Sigmoid colon (tissue), 7 donors: ENCODE measurements around the gene FBXO33. TPM values are rescaled to one million over a fixed set of nuclear protein-coding genes. Genes with fewer than 3 reads are reported as not detected.

Experiments used
- DNase-seq: peaks from one replicate; pipeline ENCODE4 v3.0.0-alpha.2; 2019
- H3K27ac ChIP-seq, 4 donors: fragments of 200-600 bp; sonication (generic); one replicate each; pipeline ENCODE4 v1.5.1; 2016 to 2019; ENCODE audit warnings: mild to moderate bottlenecking in 1 of 4
- H3K27me3 ChIP-seq, 3 donors: fragments of 200-600 bp; sonication (generic); one replicate each; pipeline ENCODE4 v1.5.1; 2019; ENCODE audit warnings: mild to moderate bottlenecking in 1 of 3
- H3K36me3 ChIP-seq, 4 donors: fragments of 200-600 bp; sonication (generic); one replicate each; pipeline ENCODE4 v1.5.1; 2016 to 2019
- H3K4me1 ChIP-seq, 4 donors: fragments of 200-600 bp; sonication (generic); one replicate each; pipeline ENCODE4 v1.5.1; 2017 to 2019
- H3K4me3 ChIP-seq, 4 donors: fragments of 200-600 bp; sonication (generic); one replicate each; pipeline ENCODE4 v1.5.1; 2017 to 2019; ENCODE audit warnings: mild to moderate bottlenecking in 2 of 4, moderate library complexity in 1 of 4
- H3K9me3 ChIP-seq, 4 donors: fragments of 200-600 bp in 3 of 4; sonication (generic) in 3 of 4; one replicate each; pipeline versions ENCODE4 v1.5.1 to v1.6.1; 2013 to 2019
- EP300 ChIP-seq, 4 donors: sonication (generic); formaldehyde crosslinking; IDR thresholded peaks; one replicate each; pipeline ENCODE4 v1.6.1; 2017; ENCODE audit warnings: antibody characterized with exemption in 4 of 4
- POLR2A ChIP-seq, 2 donors: fragments of 450-650 bp; IDR thresholded peaks; one replicate each; pipeline ENCODE4 v1.6.1; 2016; ENCODE audit warnings: antibody characterized with exemption in 2 of 2, mild to moderate bottlenecking in 2 of 2, moderate library complexity in 2 of 2
- POLR2AphosphoS5 ChIP-seq, 4 donors: sonication (generic); formaldehyde crosslinking; IDR thresholded peaks; one replicate each; pipeline ENCODE4 v1.6.1; 2017; ENCODE audit warnings: antibody characterized with exemption in 4 of 4
- WGBS, 2 donors: extraction: QIAGEN DNeasy Blood & Tissue Kit; methylation state at CpG; one replicate each; pipeline ENCODE4 v1.1.7; 2013; 5-methylcytosine and 5-hydroxymethylcytosine counted together
- intact Hi-C: fragments of 100-400 bp; cut with DNase I; formaldehyde crosslinking; loops from one replicate; pipeline ENCODE4 v1.15.1; 2023
- polyA plus RNA-seq, 3 donors: library from polyadenylated mRNA; stranded (reverse); fragments of 200-250 nt; gene quantifications; one replicate each; pipeline ENCODE4 v1.2.3, GENCODE V29; 2013
- total RNA-seq, 4 donors: library from RNA; depleted of rRNA; stranded (reverse); fragments of >200 nt; gene quantifications; one replicate each; pipeline ENCODE4 v1.1.0, GENCODE V29; 2016
- TF ChIP-seq, protein P1 (sequence below), 4 experiments: fragments of 450-650 bp in 3 of 4; fragments of 200-600 bp in 1 of 4; IDR thresholded peaks; one replicate each; pipeline ENCODE4 v1.5.1; 2016 to 2019; ENCODE audit warnings: antibody characterized with exemption in 4 of 4, mild to moderate bottlenecking in 3 of 4, moderate library complexity in 2 of 4
- donor health status: healthy with polysubstance abuse.
- donor health status: Bipolar disorder and iron deficiency.
- donor health status: healthy.

The FBXO33 gene
- total and polyA plus RNA-seq, 7 donors: 4.2 to 12.2 (median 7.2) TPM

DNA sequence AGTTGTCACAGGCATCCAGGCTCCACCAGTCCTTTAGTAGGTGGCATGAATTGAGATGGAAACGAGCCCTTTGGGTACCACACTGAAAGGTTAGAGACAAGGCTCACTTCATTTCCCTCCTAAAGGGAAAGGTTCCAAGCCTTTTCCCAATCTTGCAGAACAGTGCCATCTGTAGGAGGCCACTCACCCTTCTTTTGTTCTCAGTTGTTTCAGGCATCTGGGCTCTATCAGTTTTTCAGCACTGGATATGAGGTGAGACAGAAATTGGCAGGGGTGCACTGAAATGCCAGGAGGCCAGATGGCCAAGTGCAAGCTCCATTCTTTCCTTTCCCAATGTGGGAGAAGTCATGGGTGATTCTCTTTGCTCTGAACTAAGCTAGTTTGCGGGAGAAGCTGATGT lies 15.2 kb downstream of the FBXO33 start:
- DNase-seq: no peak
- no peak overlapping the region for H3K4me3 ChIP-seq
- H3K27ac ChIP-seq: no peak overlapping the region
- 95 to 98% methylated on average over 2 of the region's 2 CpGs for WGBS, 2 donors
- no peaks in the 10 kb centered on the region for H3K27me3 ChIP-seq
- intact Hi-C loops: no loop called here
- peaks cover 0 to 14% (median 3%) of the 10 kb centered on the region in 4 donors for H3K4me1 ChIP-seq
- peaks cover 0 to 9% (median 0%) of the 10 kb centered on the region in 4 donors for H3K9me3 ChIP-seq
- no peaks in the 10 kb centered on the region for H3K36me3 ChIP-seq
- no peak for TF ChIP-seq EP300 (IDR thresholded peaks at IDR 0.05)
- TF ChIP-seq POLR2A (IDR thresholded peaks at IDR 0.05): no peak
- TF ChIP-seq, protein P1, sequence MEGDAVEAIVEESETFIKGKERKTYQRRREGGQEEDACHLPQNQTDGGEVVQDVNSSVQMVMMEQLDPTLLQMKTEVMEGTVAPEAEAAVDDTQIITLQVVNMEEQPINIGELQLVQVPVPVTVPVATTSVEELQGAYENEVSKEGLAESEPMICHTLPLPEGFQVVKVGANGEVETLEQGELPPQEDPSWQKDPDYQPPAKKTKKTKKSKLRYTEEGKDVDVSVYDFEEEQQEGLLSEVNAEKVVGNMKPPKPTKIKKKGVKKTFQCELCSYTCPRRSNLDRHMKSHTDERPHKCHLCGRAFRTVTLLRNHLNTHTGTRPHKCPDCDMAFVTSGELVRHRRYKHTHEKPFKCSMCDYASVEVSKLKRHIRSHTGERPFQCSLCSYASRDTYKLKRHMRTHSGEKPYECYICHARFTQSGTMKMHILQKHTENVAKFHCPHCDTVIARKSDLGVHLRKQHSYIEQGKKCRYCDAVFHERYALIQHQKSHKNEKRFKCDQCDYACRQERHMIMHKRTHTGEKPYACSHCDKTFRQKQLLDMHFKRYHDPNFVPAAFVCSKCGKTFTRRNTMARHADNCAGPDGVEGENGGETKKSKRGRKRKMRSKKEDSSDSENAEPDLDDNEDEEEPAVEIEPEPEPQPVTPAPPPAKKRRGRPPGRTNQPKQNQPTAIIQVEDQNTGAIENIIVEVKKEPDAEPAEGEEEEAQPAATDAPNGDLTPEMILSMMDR (IDR thresholded peaks at IDR 0.05): no peak
- no peak for TF ChIP-seq POLR2AphosphoS5 (IDR thresholded peaks at IDR 0.05)

DNA sequence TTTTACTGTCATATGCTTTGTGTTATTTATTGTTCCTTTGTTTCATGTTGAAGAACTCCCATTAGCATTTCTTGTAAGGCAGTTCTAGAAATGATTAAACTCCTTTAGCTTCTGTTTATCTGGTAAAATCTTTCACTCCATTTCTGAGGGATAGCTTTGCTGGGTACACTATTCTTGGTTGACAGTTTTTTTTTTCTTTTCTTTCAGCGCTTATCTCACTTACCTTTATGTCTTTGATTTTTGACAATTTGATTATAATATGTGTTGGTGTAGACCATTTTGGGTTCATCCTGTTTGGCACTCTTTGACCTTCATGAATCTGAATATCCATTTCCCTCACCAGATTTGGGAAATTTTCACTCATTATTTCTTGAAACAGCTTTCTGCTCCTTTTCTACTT lies 16.2 kb downstream of the FBXO33 start:
- Histone ChIP-seq H3K9me3 (peaks cover 0 to 9% (median 0%) of the 10 kb centered on the region in 4 donors), H3K4me1 (peaks cover 0 to 11% (median 3%) of the 10 kb centered on the region in 4 donors), H3K4me3 (no peak overlapping the region), H3K27me3 (no peaks in the 10 kb centered on the region), H3K27ac (no peak overlapping the region), H3K36me3 (no peaks in the 10 kb centered on the region)
- TF ChIP-seq EP300 (IDR thresholded peaks at IDR 0.05) (no peak), POLR2A (IDR thresholded peaks at IDR 0.05) (no peak), POLR2AphosphoS5 (IDR thresholded peaks at IDR 0.05) (no peak)
- TF ChIP-seq, protein P1 (IDR thresholded peaks at IDR 0.05): no peak
- 93 to 97% methylated on average over 1 of the region's 1 CpG for WGBS, 2 donors
- intact Hi-C loops: no loop called here
- DNase-seq: no peak

DNA sequence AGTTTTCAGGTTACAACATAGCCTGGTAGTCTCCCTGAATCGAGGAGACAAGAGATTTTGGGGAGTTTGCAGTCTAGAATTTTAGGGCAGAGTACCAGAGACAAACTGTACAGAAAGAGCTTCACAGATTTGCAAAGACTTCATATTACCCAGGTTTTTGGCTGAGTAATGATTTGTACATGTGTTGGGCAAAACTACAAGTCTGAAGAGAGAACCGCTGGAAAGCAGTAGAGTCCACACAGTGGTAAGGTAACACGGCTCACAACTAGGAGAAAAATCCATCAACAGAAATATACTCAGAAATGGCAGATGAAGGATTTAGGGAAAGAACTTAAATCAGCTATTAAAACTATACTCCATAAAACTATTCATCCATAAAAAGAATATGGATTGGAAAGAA lies 25.7 kb downstream of the FBXO33 start:
- intact Hi-C loops: no loop called here
- Histone ChIP-seq H3K4me3 (no peak overlapping the region), H3K9me3 (no peaks in the 10 kb centered on the region), H3K36me3 (no peaks in the 10 kb centered on the region), H3K27ac (no peak overlapping the region), H3K4me1 (no peaks in the 10 kb centered on the region), H3K27me3 (no peaks in the 10 kb centered on the region)
- TF ChIP-seq POLR2AphosphoS5 (IDR thresholded peaks at IDR 0.05): no peak
- TF ChIP-seq, protein P1 (IDR thresholded peaks at IDR 0.05): no peak
- no peak for TF ChIP-seq POLR2A (IDR thresholded peaks at IDR 0.05)
- TF ChIP-seq EP300 (IDR thresholded peaks at IDR 0.05): no peak
- no peak for DNase-seq
- WGBS, 2 donors: 93 to 95% methylated on average over 3 of the region's 3 CpGs

DNA sequence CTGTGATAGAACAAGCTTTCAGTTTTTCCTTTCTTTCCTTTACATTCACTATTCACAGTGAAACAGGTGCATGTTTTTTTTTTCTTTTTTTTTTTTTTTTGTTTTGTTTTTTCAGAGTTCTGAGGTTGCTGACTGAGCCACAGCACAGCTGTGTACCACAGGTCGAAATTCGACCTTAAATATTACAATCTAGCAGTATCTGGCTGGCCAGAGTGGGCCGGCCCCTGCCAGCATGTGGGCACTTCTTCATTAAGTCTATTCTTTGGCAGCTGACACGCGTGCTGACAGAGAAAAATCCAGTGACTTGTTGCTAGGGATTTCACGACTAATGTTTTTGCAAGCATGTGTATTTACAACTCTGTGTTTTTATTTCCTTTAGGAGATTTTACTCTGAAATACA lies 33.9 kb downstream of the FBXO33 start:
- intact Hi-C loops: no loop called here
- TF ChIP-seq POLR2A (IDR thresholded peaks at IDR 0.05) (no peak), EP300 (IDR thresholded peaks at IDR 0.05) (no peak), POLR2AphosphoS5 (IDR thresholded peaks at IDR 0.05) (no peak)
- TF ChIP-seq, protein P1 (IDR thresholded peaks at IDR 0.05): no peak
- Histone ChIP-seq H3K36me3 (peaks cover 0 to 54% (median 0%) of the 10 kb centered on the region in 4 donors), H3K9me3 (no peaks in the 10 kb centered on the region), H3K4me1 (peaks cover 0 to 4% (median 0%) of the 10 kb centered on the region in 4 donors), H3K27me3 (no peaks in the 10 kb centered on the region), H3K4me3 (no peak overlapping the region), H3K27ac (no peak overlapping the region)
- WGBS, 2 donors: 90 to 92% methylated on average over 6 of the region's 6 CpGs
- no peak for DNase-seq

DNA sequence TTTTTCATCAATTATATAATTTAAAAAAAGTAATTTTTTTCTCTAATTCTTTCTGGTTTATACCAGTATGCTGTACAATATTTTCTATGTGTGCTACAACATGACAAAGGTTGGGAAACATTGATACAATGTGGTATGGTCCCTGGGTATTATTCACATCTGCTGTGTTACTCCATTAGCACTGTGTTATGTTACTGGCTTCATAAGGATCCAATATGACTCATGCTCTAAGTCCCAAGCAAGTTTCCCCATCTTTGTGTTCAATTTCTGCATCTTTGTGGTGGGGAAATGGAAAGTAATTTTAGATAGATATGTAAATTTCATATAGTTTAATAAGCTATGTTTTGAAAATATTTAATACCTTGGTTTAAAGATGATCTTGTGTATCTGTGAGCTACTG lies 35.8 kb downstream of the FBXO33 start:
- DNase-seq: no peak
- H3K4me1 ChIP-seq: peaks cover 0 to 4% (median 0%) of the 10 kb centered on the region in 4 donors
- intact Hi-C loops: no loop called here
- no peak for TF ChIP-seq POLR2AphosphoS5 (IDR thresholded peaks at IDR 0.05)
- TF ChIP-seq, protein P1 (IDR thresholded peaks at IDR 0.05): no peak
- H3K27me3 ChIP-seq: no peaks in the 10 kb centered on the region
- no peak overlapping the region for H3K27ac ChIP-seq
- H3K4me3 ChIP-seq: no peak overlapping the region
- H3K9me3 ChIP-seq: no peaks in the 10 kb centered on the region
- peaks cover 0 to 59% (median 0%) of the 10 kb centered on the region in 4 donors for H3K36me3 ChIP-seq
